Measurements from ENCODE around the gene IL16.

The IL16 gene

GRCh38 chr15:81168131-81168526, 28.6 kb upstream of the IL16 start:
- H3K4me3 ChIP-seq (ENCODE audit: low read depth in 1 of 2, low read length in 1 of 2), result no peak overlapping the region
- H3K9me3 ChIP-seq, result no peaks in the 10 kb centered on the region
- no peak overlapping the region for H3K27ac ChIP-seq
- H3K36me3 ChIP-seq, result no peaks in the 10 kb centered on the region
- TF ChIP-seq CTCF (IDR thresholded peaks at IDR 0.05), result no peak
- peaks cover 30% of the 10 kb centered on the region for H3K27me3 ChIP-seq
- H3K4me1 ChIP-seq (ENCODE audit: control insufficient read depth in 1 of 2, insufficient read depth in 1 of 2, low read depth in 1 of 2, low read length in 1 of 2), result no peaks in the 10 kb centered on the region

- peaks cover 30% of the 10 kb centered on the region for H3K27me3 ChIP-seq
- H3K9me3 ChIP-seq, result no peaks in the 10 kb centered on the region
- H3K4me1 ChIP-seq (ENCODE audit: control insufficient read depth in 1 of 2, insufficient read depth in 1 of 2, low read depth in 1 of 2, low read length in 1 of 2), result no peaks in the 10 kb centered on the region
- TF ChIP-seq CTCF (IDR thresholded peaks at IDR 0.05), result no peak
- no peak overlapping the region for H3K4me3 ChIP-seq (ENCODE audit: low read depth in 1 of 2, low read length in 1 of 2)
- H3K36me3 ChIP-seq, result no peaks in the 10 kb centered on the region
- H3K27ac ChIP-seq, result no peak overlapping the region
Observed at GRCh38 chr15:81168644-81169043, 28.0 kb upstream of the IL16 start.

- no peaks in the 10 kb centered on the region for H3K36me3 ChIP-seq
- no peaks in the 10 kb centered on the region for H3K4me1 ChIP-seq (ENCODE audit: control insufficient read depth in 1 of 2, insufficient read depth in 1 of 2, low read depth in 1 of 2, low read length in 1 of 2)
- H3K4me3 ChIP-seq (ENCODE audit: low read depth in 1 of 2, low read length in 1 of 2), result no peak overlapping the region
- H3K27ac ChIP-seq, result no peak overlapping the region
- no peaks in the 10 kb centered on the region for H3K9me3 ChIP-seq
- H3K27me3 ChIP-seq, result peaks cover 30% of the 10 kb centered on the region
- TF ChIP-seq CTCF (IDR thresholded peaks at IDR 0.05), result no peak
Observed at GRCh38 chr15:81170511-81170910, 26.2 kb upstream of the IL16 start.

- Histone ChIP-seq H3K36me3 (no peaks in the 10 kb centered on the region), H3K27ac (no peak overlapping the region), H3K4me1 (ENCODE audit: control insufficient read depth in 1 of 2, insufficient read depth in 1 of 2, low read depth in 1 of 2, low read length in 1 of 2) (no peaks in the 10 kb centered on the region)
Observed at GRCh38 chr15:81171286-81171685, 25.4 kb upstream of the IL16 start.

GRCh38 chr15:81174125-81174791, 22.4 kb upstream of the IL16 start:
- H3K36me3 ChIP-seq, result no peaks in the 10 kb centered on the region
- H3K27me3 ChIP-seq, result peaks cover 25% of the 10 kb centered on the region
- no peak for TF ChIP-seq CTCF (IDR thresholded peaks at IDR 0.05)
- no peaks in the 10 kb centered on the region for H3K4me1 ChIP-seq (ENCODE audit: control insufficient read depth in 1 of 2, insufficient read depth in 1 of 2, low read depth in 1 of 2, low read length in 1 of 2)
- H3K4me3 ChIP-seq (ENCODE audit: low read depth in 1 of 2, low read length in 1 of 2), result no peak overlapping the region
- no peaks in the 10 kb centered on the region for H3K9me3 ChIP-seq
- H3K27ac ChIP-seq, result no peak overlapping the region

More at GRCh38 chr15:81171286-81171685, 25.4 kb upstream of the IL16 start:
- Histone ChIP-seq H3K9me3 (no peaks in the 10 kb centered on the region), H3K27me3 (peaks cover 30% of the 10 kb centered on the region), H3K4me3 (ENCODE audit: low read depth in 1 of 2, low read length in 1 of 2) (no peak overlapping the region)
- TF ChIP-seq CTCF (IDR thresholded peaks at IDR 0.05), result no peak

Measured in neutrophil (primary cell).